ENCODE results near the gene GLT6D1. TPM values are rescaled to one million over a fixed set of nuclear protein-coding genes. Genes with fewer than 3 reads are reported as not detected.
"Not testable (repeated sequence)": the region's sequence is repeated elsewhere in the genome, so short reads cannot be mapped to it uniquely, and the experiment has no call there.

GLT6D1 gene
- total RNA-seq, 1 experiment from 2014 or later = not detected

GRCh38 chr9:135641745-135642144, 2.4 kb upstream of the GLT6D1 start:
- in situ Hi-C loops (cut with HindIII; ENCODE audit: low pct_unique_long_range_greater_than_20kb, low sequenced_read_pairs) (no loop called here), intact Hi-C loops (cut with micrococcal nuclease; ENCODE audit: unreplicated experiment) (no loop called here)
- ATAC-seq (no peak), DNase-seq (ENCODE audit: low read depth, low spot score) (no peak)
- TF ChIP-seq, protein P1, sequence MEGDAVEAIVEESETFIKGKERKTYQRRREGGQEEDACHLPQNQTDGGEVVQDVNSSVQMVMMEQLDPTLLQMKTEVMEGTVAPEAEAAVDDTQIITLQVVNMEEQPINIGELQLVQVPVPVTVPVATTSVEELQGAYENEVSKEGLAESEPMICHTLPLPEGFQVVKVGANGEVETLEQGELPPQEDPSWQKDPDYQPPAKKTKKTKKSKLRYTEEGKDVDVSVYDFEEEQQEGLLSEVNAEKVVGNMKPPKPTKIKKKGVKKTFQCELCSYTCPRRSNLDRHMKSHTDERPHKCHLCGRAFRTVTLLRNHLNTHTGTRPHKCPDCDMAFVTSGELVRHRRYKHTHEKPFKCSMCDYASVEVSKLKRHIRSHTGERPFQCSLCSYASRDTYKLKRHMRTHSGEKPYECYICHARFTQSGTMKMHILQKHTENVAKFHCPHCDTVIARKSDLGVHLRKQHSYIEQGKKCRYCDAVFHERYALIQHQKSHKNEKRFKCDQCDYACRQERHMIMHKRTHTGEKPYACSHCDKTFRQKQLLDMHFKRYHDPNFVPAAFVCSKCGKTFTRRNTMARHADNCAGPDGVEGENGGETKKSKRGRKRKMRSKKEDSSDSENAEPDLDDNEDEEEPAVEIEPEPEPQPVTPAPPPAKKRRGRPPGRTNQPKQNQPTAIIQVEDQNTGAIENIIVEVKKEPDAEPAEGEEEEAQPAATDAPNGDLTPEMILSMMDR (IDR thresholded peaks at IDR 0.05) = no peak
- TF ChIP-seq POLR2AphosphoS5 (IDR thresholded peaks at IDR 0.05; ENCODE audit: low read depth, low read length) = no peak
- TF ChIP-seq SIN3A (IDR thresholded peaks at IDR 0.05; ENCODE audit: borderline replicate concordance, insufficient read depth, low read depth, low read length) = no peak
- no peak for TF ChIP-seq REST (IDR thresholded peaks at IDR 0.05; ENCODE audit: insufficient read depth in 1 of 2, low read depth in 2 of 2, low read length in 1 of 2)
- no peak for TF ChIP-seq TCF7L2 (IDR thresholded peaks at IDR 0.05; ENCODE audit: low read depth, low read length)
- Histone ChIP-seq H3K4me3 (ENCODE audit: low read depth in 2 of 2, low read length in 2 of 2) (no peak overlapping the region), H3K9me3 (ENCODE audit: control insufficient read depth, insufficient read depth, low read depth, low read length) (peaks cover 5% of the 10 kb centered on the region; the same call in 1 of the 2 replicates), H3K36me3 (ENCODE audit: control insufficient read depth, insufficient read depth, low read length) (no peaks in the 10 kb centered on the region), H3K27ac (ENCODE audit: low read length) (no peak overlapping the region), H3K27me3 (ENCODE audit: control insufficient read depth, insufficient read depth, low read length) (no peaks in the 10 kb centered on the region), H3K4me1 (ENCODE audit: control insufficient read depth, insufficient read depth, low read length) (no peaks in the 10 kb centered on the region)
- ChIA-PET POLR2A (no interaction called here), CTCF (no interaction called here)
- BruUV-seq (replicated peaks) = no TSS peak

- POLR2A ChIA-PET = no interaction called here
- in situ Hi-C loops (cut with HindIII; ENCODE audit: low pct_unique_long_range_greater_than_20kb, low sequenced_read_pairs) (no loop called here), intact Hi-C loops (cut with micrococcal nuclease; ENCODE audit: unreplicated experiment) (no loop called here)
- BruUV-seq (replicated peaks) = no TSS peak
- H3K27me3 ChIP-seq (ENCODE audit: control insufficient read depth, insufficient read depth, low read length) = no peaks in the 10 kb centered on the region; the same call in 1 of the 2 replicates
- no peak overlapping the region for H3K4me3 ChIP-seq (ENCODE audit: low read depth in 2 of 2, low read length in 2 of 2)
- no peak for TF ChIP-seq TCF7L2 (IDR thresholded peaks at IDR 0.05; ENCODE audit: low read depth, low read length)
- TF ChIP-seq, protein P1 (IDR thresholded peaks at IDR 0.05) = no peak
- TF ChIP-seq POLR2AphosphoS5 (IDR thresholded peaks at IDR 0.05; ENCODE audit: low read depth, low read length) = no peak
- no peak for TF ChIP-seq REST (IDR thresholded peaks at IDR 0.05; ENCODE audit: insufficient read depth in 1 of 2, low read depth in 2 of 2, low read length in 1 of 2)
- TF ChIP-seq SIN3A (IDR thresholded peaks at IDR 0.05; ENCODE audit: borderline replicate concordance, insufficient read depth, low read depth, low read length) = no peak
- CTCF ChIA-PET = no interaction called here
- DNase-seq (ENCODE audit: low read depth, low spot score) (no peak), ATAC-seq (no peak)
- no peak overlapping the region for H3K27ac ChIP-seq (ENCODE audit: low read length)
- peaks cover 5% of the 10 kb centered on the region; the same call in 1 of the 2 replicates for H3K9me3 ChIP-seq (ENCODE audit: control insufficient read depth, insufficient read depth, low read depth, low read length)
- H3K4me1 ChIP-seq (ENCODE audit: control insufficient read depth, insufficient read depth, low read length) = no peaks in the 10 kb centered on the region
- no peaks in the 10 kb centered on the region for H3K36me3 ChIP-seq (ENCODE audit: control insufficient read depth, insufficient read depth, low read length)
These were observed 1.7 kb upstream of the GLT6D1 start for GRCh38 chr9:135641047-135641446.

DNA sequence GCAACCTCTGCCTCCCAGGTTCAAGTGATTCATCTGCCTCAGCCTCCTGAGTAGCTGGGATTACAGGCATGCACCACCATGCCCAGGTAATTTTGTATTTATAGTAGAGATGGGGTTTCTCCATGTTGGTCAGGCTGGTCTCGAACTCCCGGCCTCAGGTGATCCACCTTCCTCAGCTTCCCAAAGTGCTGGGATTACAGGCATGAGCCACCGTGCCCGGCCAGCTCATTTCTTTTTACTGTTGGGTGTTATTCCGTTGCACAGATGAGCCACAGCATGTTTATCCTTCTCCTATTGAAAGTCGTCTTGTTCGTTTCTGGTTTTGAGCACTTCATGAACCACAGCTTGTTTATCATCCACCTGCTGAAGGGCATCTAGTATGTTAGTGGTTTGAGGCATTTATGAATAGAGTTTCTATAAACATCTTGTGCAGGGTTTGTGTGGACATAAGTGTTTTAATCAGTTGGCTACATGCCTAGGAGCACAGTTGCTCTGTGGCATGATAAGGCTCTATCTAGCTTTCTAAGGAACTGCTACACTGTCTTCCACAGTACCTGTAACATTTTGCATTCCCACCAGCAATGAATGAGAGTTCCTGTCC, 2.3 kb downstream of the GLT6D1 start:
- H3K27me3 ChIP-seq (ENCODE audit: control insufficient read depth, insufficient read depth, low read length); H3K9me3 ChIP-seq (ENCODE audit: control insufficient read depth, insufficient read depth, low read depth, low read length); CTCF ChIA-PET; H3K36me3 ChIP-seq (ENCODE audit: control insufficient read depth, insufficient read depth, low read length); H3K4me1 ChIP-seq (ENCODE audit: control insufficient read depth, insufficient read depth, low read length); DNase-seq (ENCODE audit: low read depth, low spot score); H3K27ac ChIP-seq (ENCODE audit: low read length); POLR2A ChIA-PET; H3K4me3 ChIP-seq (ENCODE audit: low read depth in 2 of 2, low read length in 2 of 2); in situ Hi-C loops (cut with HindIII; ENCODE audit: low pct_unique_long_range_greater_than_20kb, low sequenced_read_pairs); BruUV-seq (replicated peaks); intact Hi-C loops (cut with micrococcal nuclease; ENCODE audit: unreplicated experiment); ATAC-seq: not testable (repeated sequence)
